ENCODE measurements around the gene RFX2.

GRCh38 chr19:6006896-6007295 is 103.4 kb downstream of the RFX2 start:
- no peak for TF ChIP-seq CTCF (IDR thresholded peaks at IDR 0.05)
- TF ChIP-seq POLR2A (IDR thresholded peaks at IDR 0.05; ENCODE audit: low read depth), result no peak
- TF ChIP-seq EP300 (IDR thresholded peaks at IDR 0.05), result no peak
- TF ChIP-seq POLR2AphosphoS5 (IDR thresholded peaks at IDR 0.05), result no peak
